HK-2 (cell line): ENCODE results near the gene DIDO1.
A peak's percentile ranks its signal among the peaks of the same experiment; 100 is the strongest.

ENCODE experiments used
- DNase-seq: peaks from one replicate; pipeline ENCODE4 v3.0.0-alpha.2; 2018; ENCODE audit not compliant: unreplicated experiment

DIDO1 gene

GRCh38 chr20:62929051-62929538, 2.8 kb upstream of the DIDO1 start:
- DNase-seq, result no peak

GRCh38 chr20:62928246-62928939, 2.1 kb upstream of the DIDO1 start:
- no peak for DNase-seq

- DNase-seq, result no peak
These were observed 912 bp upstream of the DIDO1 start for GRCh38 chr20:62927128-62927705.

GRCh38 chr20:62925420-62926228, 681 bp downstream of the DIDO1 start:
- peak; percentile 67 for DNase-seq

GRCh38 chr20:62925076-62925419, 1.3 kb downstream of the DIDO1 start:
- peak; percentile 28 for DNase-seq

- no peak for DNase-seq
These were observed 1.7 kb downstream of the DIDO1 start for GRCh38 chr20:62924442-62925075.

GRCh38 chr20:62923669-62924441, 2.5 kb downstream of the DIDO1 start:
- no peak for DNase-seq

- peak; percentile 88 for DNase-seq
These were observed 3.1 kb downstream of the DIDO1 start for GRCh38 chr20:62923059-62923668.

- no peak for DNase-seq
These were observed 3.8 kb downstream of the DIDO1 start for GRCh38 chr20:62922451-62922921.

- DNase-seq, result no peak
These were observed 5.1 kb downstream of the DIDO1 start for GRCh38 chr20:62921119-62921687.

- no peak for DNase-seq
These were observed 6.2 kb downstream of the DIDO1 start for GRCh38 chr20:62920039-62920645.

- no peak for DNase-seq
These were observed 7.5 kb downstream of the DIDO1 start for GRCh38 chr20:62918831-62919230.

- DNase-seq, result no peak
These were observed 8.2 kb downstream of the DIDO1 start for GRCh38 chr20:62918147-62918546.

GRCh38 chr20:62917720-62918119, 8.6 kb downstream of the DIDO1 start:
- no peak for DNase-seq

GRCh38 chr20:62916703-62917476, 9.4 kb downstream of the DIDO1 start:
- DNase-seq, result no peak

- no peak for DNase-seq
These were observed 11.3 kb downstream of the DIDO1 start for GRCh38 chr20:62914970-62915457.

- DNase-seq, result no peak
These were observed 11.9 kb downstream of the DIDO1 start for GRCh38 chr20:62914436-62914835.

- no peak for DNase-seq
These were observed 13.2 kb downstream of the DIDO1 start for GRCh38 chr20:62913043-62913630.
